ENCODE results near the gene AAMP. TPM values are rescaled to one million over a fixed set of nuclear protein-coding genes. Genes with fewer than 3 reads are reported as not detected.

Gene AAMP
- total and polyA plus RNA-seq, 2 donors (not counting 3 experiments of a cell fraction or from before 2014, with no cell fraction given) = 69.3 to 84.4 TPM

- no peak within 1 kb of the TSS for H3K27ac ChIP-seq (ENCODE audit: insufficient read depth, low read depth, low read length)
Observed at GRCh38 chr2:218260742-218261422, 9.1 kb downstream of the AAMP start, which contains the start of gene GPBAR1. Gene GPBAR1, plus strand, starts transcription at chr2:218261015. Its CDS starts 1,710 bp downstream, at chr2:218262725.

More at GRCh38 chr2:218260742-218261422, 9.1 kb downstream of the AAMP start, which contains the start of gene GPBAR1:
- no peaks in the 10 kb centered on the region for H4K20me1 ChIP-seq (replicated peaks; ENCODE audit: control insufficient read depth, extremely low read depth, insufficient read depth, low read length)
- DNase-seq (ENCODE audit: low read depth, low spot score) = no peak
- H3K79me2 ChIP-seq (ENCODE audit: control insufficient read depth, insufficient read depth, low read length) = no peaks in the 10 kb centered on the region
- no peak within 1 kb of the TSS for H3K4me3 ChIP-seq (replicated peaks in 1 of 3; ENCODE audit: insufficient read depth in 1 of 3, low read depth in 1 of 3, low read length in 3 of 3)
- H3K9me3 ChIP-seq (replicated peaks; ENCODE audit: control insufficient read depth, insufficient read depth, low read length) = no peaks in the 10 kb centered on the region
- peaks cover 17% of the 10 kb centered on the region for H3K4me1 ChIP-seq (ENCODE audit: control insufficient read depth, extremely low read depth, insufficient read depth, low read length)
- dilution Hi-C loops (cut with MboI; ENCODE audit: extremely low pct_ligation_motif_present, low sequenced_read_pairs) (no loop called here), intact Hi-C loops (cut with micrococcal nuclease) (no loop called here)
- TF ChIP-seq CTCF (IDR thresholded peaks at IDR 0.05; ENCODE audit: extremely low read depth in 1 of 2, insufficient read depth in 1 of 2, low read depth in 1 of 2, low read length in 2 of 2) (no peak), EZH2 (IDR thresholded peaks at IDR 0.05; ENCODE audit: borderline replicate concordance, low read depth, low read length, severe bottlenecking) (no peak), GATA2 (IDR thresholded peaks at IDR 0.05; ENCODE audit: insufficient read depth, insufficient read length, low read depth, low read length) (no peak), JUN (IDR thresholded peaks at IDR 0.05; ENCODE audit: borderline replicate concordance, insufficient read depth, insufficient read length, low read depth) (no peak), FOS (IDR thresholded peaks at IDR 0.05; ENCODE audit: borderline replicate concordance, insufficient read depth, low read length) (no peak), POLR2AphosphoS5 (IDR thresholded peaks at IDR 0.05; ENCODE audit: insufficient read depth, low read depth, low read length) (no peak), POLR2A (IDR thresholded peaks at IDR 0.05; ENCODE audit: low read depth, low read length) (no peak), MYC (IDR thresholded peaks at IDR 0.05; ENCODE audit: low read depth, low read length) (no peak)
- TF ChIP-seq, protein P1, sequence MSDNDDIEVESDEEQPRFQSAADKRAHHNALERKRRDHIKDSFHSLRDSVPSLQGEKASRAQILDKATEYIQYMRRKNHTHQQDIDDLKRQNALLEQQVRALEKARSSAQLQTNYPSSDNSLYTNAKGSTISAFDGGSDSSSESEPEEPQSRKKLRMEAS (IDR thresholded peaks at IDR 0.05; ENCODE audit: insufficient read depth, insufficient read length) = no peak
- BruUV-seq (replicated peaks) = no TSS peak
- no peak within 1 kb of the TSS for H3K4me2 ChIP-seq (ENCODE audit: insufficient read depth, low read length)
- CTCF ChIA-PET = interaction anchor here (1.4 kb wide), 1 partner anchor 9 kb away, joined by 7 read pairs; the partner anchor contains the start of genes AAMP and PNKD
- no peaks in the 10 kb centered on the region for H3K27me3 ChIP-seq (ENCODE audit: control insufficient read depth in 2 of 2, insufficient read depth in 2 of 2, low read length in 2 of 2)
- POLR2A ChIA-PET = interaction anchor here (1.1 kb wide), 1 partner anchor 9 kb away, joined by 3 read pairs; the partner anchor contains the start of genes AAMP and PNKD
- H3K36me3 ChIP-seq (ENCODE audit: control insufficient read depth in 2 of 2, extremely low read depth in 1 of 2, insufficient read depth in 2 of 2, low read length in 2 of 2) = peaks cover under 1 to 22% of the 10 kb centered on the region in 2 experiments
- no peaks in the 10 kb centered on the region for H3K9me1 ChIP-seq (replicated peaks; ENCODE audit: control insufficient read depth, extremely low read depth, insufficient read depth, low read length)
- H3K9ac ChIP-seq (replicated peaks; ENCODE audit: extremely low read depth, insufficient read depth, low read length) = no peak within 1 kb of the TSS
- FAIRE-seq = no peak
- H2AFZ ChIP-seq (ENCODE audit: low read depth, low read length) = no peak within 1 kb of the TSS

Data from endothelial cell of umbilical vein (primary cell).